Stimulated activated CD4-positive, alpha-beta T cell treated with anti-CD3 and anti-CD28 coated beads, Interleukin-1b, Interleukin-23, amount 100 ng/mL, for 48 hours (primary cell): Measurements from ENCODE around the gene ACAD10.
"Not testable (repeated sequence)": the region's sequence is repeated elsewhere in the genome, so short reads cannot be mapped to it uniquely, and the experiment has no call there.

Experiments used
- DNase-seq: peaks from one replicate; pipeline ENCODE4 v3.0.0-alpha.2; 2020

Gene ACAD10

DNA sequence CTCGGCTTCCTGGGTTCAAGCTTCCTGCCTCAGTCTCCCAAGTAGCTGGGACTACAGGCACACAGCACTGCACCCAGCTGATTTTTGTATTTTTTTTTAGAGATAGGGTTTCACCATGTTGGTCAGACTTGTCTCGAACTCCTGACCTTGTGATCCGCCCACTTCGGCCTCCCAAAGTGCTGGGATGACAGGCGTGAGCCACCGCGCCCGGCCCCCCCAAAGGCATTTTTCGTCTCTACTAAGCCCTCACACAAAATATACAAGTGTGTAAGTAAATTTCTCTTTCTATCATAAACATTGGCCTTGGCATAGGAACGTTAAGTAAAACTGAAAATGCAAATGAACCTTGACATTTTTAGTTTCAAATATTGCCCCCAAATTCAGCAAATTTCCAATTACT is 2.1 kb downstream of the ACAD10 start:
- DNase-seq = no peak

DNA sequence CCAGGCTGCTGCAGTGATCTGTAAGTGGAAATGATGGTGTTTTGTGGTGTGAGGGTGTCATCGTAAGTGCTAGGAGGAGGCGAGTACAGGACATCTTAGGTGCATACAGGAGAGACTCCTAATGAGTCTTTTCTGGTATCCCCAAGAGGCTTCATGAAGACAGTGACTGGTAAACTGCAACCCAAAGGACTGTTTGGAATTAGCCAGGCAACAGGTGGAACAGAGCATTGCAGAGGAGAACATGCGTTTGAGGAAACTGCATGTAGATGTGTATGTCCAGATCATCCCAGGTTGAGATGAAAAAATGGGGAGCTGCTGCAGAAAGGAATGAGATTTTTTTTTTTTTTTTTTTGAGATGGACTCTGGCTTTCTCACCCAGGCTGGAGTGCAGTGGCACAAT is 5.4 kb downstream of the ACAD10 start:
- DNase-seq = no peak

DNA sequence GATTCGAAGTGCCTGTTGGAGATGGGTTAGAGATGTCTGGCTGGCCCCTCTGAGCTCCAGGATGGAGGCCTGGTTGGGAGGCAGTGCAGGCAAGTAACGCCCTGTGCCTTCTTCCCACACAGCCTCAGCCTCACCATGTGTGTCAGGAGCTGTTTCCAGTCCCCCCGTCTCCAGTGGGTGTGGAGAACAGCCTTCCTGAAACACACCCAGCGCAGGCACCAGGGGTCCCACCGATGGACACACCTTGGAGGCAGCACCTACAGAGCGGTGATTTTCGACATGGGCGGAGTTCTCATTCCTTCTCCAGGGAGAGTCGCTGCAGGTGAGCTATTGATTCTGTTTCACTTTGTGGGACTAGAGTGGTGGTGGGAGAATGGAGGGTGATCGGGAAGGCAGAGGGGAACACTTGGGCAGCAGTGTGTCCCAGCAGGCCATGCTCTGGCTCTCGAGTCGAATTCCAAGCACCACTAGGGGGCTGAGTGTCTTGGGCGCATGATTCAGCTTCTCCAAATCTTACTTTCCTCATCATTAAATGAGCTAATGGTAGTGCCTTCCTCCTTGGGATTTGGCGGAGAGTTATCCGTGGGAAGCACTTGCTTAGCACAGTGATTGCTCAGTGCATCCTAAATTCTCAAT is 6.8 kb downstream of the ACAD10 start:
- DNase-seq = no peak

DNA sequence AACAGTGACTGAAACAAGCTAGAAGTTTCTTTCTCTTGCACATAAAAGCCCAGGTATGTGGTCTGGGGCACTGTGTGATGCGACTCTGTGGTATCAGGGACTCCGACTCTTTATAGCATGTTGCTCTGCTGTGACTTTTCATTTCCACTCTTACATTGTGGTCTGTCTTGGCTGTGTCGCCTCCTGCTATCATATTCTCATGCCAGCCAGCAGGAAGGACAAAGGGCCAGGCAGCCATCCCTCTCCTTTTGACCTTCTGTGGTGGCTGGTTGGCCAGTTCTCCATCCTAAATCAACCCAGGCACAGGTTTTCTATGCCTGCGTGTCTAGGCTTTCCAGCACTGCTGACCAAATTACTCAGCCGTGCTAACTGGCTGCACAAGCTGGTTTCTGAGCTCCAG is 8.0 kb downstream of the ACAD10 start:
- DNase-seq = no peak

DNA sequence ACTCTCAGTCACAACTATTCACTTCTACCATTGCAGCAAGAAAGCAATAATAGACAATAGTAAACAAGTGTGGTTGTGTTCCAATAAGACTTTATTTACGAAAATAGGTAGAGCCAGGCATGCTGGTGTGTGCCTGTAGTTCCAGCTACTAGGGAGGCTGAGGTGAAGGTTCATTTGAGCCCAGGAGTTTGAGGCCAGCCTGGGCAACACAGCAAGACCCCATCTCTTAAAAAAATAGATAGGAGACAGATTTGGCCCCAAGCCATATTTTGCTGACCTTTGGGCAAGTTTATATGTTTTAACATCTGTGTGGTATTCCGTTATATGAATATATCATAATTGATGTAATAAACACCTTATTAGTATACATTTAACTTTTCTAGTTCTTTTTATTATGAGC is 14.1 kb downstream of the ACAD10 start:
- no peak for DNase-seq

DNA sequence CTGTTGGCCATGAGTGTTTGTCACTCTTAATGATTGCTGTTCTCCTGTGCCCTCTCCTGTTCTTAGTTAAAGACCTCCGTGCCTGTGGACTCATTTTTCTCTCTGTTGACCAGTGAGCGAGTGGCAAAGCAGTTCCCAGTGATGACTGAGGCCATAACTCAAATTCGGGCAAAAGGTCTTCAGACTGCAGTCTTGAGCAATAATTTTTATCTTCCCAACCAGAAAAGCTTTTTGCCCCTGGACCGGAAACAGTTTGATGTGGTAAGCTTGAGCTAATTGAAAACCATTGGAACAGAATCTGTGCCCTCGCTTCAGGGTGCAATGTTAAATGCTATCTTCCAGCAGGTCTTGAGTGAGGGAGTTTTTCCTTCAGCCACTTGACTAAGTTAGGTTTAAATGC is 19.8 kb downstream of the ACAD10 start:
- no peak for DNase-seq

DNA sequence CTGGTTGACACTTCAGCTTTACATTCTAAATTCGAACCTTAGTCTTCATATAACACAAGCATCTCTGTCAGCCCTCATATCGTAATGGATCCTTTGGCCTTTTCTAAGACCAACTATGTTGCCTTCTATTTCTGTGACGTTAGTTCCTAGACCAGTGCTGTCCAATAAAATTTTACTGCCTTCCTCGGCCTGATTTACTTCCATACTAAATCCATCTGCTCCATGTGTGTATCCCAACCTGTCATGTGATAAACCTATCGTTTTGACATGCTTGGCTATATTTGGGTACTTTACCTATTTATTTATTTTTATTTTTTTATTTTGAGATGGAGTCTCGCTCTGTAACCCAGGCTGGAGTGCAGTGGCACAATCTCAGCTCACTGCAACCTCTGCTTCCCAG is 20.3 kb downstream of the ACAD10 start:
- DNase-seq = no peak

DNA sequence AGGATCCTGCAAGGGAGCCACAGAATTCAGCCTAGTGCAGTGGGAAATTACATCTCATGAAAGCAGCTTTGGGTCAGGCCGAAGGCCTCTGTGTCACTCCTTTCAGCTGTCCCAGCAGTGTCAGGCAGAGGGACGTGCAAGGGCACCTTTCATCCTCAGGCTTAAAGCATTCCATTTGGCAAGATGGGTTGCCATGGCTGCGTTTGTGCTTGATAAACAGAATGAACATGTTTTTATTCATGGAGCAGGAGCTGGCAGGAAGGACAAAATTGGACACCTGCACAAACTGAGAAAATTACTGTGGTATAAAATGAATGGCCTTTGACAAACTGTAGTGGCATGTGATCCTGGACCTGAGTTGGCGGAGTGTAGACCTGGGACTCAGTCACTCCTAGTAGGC is 29.4 kb downstream of the ACAD10 start:
- no peak for DNase-seq

DNA sequence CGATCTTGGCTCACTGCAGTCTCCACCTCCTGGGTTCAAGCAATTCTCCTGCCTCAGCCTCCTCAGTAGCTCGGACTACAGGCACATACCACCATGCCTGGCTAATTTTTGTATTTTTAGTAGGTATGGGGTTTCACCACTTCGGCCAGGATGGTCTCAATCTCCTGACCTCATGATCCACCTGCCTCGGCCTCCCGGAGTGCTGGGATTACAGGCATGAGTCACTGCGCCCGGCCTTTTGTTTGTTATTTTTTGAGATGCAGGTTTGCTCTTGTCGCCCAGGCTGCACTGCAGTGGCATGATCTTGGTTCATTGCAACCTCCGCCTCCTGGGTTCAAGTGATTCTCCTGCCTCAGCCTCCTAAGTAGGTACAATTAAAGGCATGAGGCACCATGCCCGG is 33.5 kb downstream of the ACAD10 start:
- DNase-seq = not testable (repeated sequence)

DNA sequence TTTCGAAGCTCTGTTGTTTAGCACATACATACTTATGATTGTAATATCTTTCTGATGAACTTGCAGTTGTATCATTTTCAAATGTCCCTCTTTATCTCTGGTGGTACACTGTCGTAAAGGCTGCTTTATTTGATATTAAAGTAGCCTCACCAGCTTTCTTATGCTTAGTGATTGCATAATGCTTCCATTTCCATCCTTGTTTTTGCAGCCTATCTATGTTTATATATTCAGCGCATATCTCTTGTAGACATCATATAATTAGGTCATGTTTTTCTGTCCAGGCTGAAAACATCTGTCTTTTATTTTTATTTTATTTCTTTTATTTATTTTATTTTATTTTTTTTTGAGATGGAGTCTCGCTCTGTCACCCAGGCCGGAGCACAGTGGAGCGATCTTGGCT is 34.6 kb downstream of the ACAD10 start:
- no peak for DNase-seq

DNA sequence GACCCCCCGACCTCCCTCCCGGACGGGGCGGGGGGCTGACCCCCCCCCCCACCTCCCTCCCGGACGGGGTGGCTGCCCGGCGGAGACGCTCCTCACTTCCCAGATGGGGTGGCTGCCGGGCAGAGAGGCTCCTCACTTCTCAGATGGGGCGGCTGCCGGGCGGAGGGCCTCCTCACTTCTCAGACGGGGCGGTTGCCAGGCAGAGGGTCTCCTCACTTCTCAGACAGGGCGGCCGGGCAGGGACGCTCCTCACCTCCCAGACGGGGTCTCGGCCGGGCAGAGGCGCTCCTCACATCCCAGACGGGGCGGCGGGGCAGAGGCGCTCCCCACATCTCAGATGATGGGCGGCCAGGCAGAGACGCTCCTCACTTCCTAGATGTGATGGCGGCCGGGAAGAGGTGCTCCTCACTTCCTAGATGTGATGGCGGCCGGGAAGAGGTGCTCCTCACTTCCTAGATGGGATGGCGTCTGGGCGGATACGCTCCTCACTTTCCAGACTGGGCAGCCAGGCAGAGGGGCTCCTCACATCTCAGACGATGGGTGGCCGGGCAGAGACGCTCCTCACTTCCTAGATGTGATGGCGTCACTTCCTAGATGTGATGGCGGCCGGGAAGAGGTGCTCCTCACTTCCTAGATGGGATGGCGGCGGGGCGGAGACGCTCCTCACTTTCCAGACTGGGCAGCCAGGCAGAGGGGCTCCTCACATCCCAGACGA is 38.0 kb downstream of the ACAD10 start:
- DNase-seq = not testable (repeated sequence)

DNA sequence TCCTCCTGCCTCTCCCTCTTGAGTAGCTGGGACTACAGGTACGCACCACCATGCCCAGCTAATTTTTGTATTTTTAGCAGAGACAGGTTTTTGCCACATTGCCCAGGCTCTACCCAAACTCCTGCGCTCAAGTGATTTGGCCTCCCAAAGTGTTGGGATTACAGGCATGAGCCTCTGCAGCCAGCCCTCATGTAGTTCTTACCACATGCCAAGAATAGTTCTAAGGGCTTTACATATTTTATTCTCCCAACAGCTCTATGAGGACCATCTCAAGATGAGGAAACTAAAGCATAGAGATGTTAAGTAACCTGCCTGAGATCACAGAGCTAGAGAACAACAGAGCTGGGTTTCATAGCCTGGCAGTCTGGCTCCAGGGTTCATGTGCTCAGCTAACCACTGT is 42.9 kb downstream of the ACAD10 start:
- no peak for DNase-seq

DNA sequence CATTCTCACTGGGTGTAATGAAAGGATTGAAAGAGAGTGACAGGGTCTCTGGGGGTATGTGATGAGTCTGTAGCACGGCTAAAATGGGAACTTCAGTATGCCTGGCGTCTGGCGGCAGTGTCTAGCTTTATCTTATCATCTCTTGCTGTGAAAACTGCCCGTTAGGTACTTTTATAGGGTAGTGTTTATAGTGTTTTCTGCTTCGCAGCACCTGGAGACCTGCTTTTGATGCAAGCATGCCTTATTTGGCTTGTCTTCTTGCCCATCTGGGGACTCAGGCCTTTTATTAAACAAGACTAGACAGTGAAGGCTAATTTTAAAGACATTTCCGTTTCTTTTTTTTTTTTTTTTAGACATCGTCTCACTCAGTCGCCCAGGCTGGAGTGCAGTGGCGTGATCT is 44.6 kb downstream of the ACAD10 start:
- DNase-seq = no peak

DNA sequence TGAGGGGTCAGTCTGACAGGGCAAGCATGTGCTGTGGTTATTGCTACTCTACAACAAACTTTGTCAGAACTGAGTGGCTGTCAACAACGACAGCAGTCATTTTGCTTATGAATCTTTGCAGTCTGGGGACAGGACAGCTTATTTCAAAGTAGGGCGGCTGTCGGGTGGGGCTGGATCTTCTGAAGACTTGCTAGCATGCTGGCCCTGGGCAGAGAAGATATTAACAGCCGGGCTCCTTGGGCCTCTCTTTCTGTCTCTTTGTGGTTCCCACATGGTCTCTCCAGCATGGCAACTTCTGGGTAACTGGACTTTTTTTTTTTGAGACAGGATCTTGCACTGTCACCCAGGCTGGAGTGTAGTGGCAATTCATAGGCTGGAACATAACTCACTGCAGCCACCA is 46.9 kb downstream of the ACAD10 start:
- no peak for DNase-seq

DNA sequence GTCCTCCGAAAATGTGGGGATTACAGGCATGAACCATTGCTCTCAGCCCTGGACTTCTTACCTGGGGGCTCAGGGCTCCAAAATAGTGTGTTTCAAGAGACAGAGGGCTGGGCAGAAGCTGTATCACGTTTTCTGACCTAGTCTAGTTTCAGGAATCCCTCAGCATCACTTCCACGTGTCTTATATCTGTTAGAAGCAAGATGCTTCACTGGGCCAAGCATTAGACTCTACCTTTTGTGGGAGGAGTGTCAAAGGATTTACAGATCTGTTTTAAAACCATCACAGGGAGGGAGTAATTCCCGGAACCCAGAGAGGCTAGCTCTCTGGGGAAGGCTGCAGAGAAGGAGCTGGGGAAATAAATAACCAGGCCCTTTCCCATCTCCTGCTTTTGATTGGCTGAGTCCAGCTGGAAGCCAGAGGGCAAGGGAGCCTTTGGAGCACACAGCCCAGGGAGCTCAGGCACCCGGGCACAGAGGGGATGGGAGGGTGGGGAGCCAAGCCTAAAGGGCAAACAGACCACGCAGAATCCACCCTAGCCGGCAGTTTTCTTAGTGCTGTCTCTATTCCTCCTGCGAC is 47.6 kb downstream of the ACAD10 start:
- DNase-seq = no peak

DNA sequence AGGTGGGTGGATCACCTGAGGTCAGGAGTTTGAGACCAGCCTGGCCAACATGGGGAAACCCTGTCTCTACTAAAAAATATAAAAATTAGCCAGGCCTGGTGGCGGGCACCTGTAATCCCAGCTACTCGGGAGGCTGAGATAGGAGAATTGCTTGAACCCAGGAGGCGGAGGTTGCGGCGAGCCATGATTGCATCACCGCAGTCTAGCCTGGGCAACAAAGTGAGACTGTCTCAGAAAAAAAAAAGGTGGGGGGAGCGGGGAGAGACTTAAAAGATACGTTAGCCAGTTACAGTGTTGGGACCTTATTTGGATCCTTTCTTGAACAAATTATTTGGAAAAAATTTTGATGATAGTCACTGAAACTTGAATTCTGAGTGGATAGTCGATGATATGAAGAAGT is 53.7 kb downstream of the ACAD10 start:
- not testable (repeated sequence) for DNase-seq

DNA sequence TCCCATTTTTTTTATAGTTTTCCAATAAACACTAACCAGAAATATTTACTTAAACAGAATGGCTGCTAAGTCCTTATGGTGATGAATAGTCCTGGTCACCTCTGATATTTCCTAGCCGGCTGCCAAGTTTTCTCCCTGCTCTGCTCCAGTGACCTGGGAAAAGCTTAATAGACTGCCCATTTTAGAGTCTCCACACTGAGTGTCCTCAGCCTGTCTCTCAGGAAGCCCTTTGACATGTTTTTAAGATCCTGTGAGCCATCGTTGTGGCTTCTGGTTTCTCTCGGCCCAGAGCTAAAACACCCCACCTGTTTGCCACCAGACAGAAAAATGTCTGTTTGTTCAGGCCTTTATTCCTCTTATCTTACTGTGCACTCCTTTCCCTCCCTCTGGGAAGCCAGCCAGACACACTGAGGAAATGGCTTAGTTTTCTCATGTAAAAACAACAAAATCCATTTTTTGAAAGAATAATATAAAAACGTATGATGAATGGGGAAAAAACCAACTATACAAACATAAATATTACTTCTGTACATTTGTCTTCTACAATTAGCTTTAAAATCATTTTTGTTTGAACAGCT is 55.5 kb downstream of the ACAD10 start:
- no peak for DNase-seq

DNA sequence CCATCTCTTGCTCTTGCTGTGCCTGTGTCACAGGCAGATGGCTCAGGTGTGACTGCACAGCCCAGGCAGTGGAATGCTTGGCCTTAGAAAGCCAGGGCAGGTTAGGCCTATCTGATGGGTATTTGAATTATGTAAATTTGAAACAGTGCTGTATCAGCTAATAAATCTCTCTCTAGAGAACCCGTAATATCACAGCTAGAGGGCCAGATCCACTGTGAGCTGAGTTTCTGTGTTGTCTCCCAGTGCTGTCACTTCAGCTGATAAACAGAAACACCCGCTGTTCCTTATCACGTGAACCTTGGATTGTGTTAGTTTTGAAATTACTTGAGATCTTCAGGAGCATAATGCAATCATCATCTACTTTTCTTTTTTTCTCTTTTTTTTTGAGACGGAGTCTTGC is 59.4 kb downstream of the ACAD10 start:
- DNase-seq = no peak

DNA sequence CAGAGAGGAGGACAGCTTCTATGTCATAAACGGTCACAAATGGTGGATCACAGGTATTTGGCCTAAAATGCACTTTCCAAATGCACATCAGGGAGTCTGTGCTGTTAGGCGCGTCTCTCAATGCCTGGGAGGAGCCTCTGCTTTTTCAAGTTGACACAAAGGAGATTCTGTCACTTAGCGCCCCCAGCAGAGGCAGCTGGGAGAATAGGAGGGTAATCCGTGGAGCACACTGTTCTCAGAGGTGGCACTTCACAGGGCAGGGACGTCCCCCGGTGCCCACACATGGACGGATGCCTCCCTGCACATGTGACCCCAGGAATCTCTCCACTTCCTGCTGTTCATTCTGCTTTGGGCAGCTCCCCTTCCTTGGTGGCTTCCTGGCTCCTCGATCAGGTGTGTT is 61.5 kb downstream of the ACAD10 start:
- DNase-seq = no peak

DNA sequence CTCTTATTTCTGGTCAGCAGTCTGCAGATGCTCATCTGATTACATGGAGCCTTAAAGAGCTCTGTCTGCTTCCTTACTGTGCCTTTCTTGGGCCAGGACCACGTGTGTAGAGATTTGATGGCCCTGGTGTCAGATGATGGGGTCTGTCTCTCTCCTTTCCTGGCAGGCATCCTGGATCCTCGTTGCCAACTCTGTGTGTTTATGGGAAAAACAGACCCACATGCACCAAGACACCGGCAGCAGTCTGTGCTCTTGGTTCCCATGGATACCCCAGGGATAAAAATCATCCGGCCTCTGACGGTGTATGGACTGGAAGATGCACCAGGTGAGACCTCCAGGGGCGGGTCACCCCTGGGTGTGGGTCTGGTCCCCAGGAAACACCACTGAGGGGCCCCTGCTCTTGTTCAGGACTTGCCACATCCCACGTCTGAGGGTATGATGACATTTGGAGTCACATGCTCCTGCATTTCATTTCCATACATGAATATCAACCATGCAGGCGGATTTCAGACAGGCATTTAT is 62.4 kb downstream of the ACAD10 start:
- DNase-seq = no peak

DNA sequence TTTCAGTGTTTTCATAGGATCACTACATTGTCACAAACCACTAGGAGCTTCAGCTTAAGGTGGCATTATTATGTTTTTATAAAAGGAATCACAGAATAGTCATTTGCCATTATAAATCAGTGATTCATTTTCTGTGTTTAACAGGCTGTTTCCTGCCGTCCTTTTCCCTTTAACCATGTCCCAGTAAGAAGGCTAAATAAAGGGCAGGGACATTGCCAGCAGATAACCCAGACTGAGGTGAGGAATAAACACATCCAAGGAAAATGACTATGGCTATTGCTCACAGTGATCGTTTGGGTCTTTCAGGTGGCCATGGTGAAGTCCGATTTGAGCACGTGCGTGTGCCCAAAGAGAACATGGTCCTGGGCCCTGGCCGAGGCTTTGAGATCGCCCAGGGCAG is 63.0 kb downstream of the ACAD10 start:
- DNase-seq = no peak

DNA sequence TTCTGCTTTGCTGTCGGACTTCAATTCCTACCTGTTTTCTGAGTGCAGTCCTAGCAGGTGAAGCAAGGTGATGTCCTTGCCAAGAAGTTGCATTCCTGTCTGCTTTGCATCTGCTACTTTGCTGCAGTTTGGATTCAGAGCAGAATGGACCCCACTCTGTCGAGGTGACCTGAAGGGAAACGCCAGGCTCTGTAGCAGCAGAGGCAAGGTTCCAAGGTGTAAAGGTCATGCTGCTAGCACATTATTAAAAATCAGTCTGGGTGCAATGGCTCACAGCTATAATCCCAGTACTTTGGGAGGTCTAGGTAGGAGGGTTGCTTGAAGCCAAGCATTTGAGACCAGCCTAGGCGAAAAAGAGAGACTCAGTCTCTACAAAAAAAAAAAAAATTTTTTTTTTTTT is 63.5 kb downstream of the ACAD10 start:
- DNase-seq = no peak

DNA sequence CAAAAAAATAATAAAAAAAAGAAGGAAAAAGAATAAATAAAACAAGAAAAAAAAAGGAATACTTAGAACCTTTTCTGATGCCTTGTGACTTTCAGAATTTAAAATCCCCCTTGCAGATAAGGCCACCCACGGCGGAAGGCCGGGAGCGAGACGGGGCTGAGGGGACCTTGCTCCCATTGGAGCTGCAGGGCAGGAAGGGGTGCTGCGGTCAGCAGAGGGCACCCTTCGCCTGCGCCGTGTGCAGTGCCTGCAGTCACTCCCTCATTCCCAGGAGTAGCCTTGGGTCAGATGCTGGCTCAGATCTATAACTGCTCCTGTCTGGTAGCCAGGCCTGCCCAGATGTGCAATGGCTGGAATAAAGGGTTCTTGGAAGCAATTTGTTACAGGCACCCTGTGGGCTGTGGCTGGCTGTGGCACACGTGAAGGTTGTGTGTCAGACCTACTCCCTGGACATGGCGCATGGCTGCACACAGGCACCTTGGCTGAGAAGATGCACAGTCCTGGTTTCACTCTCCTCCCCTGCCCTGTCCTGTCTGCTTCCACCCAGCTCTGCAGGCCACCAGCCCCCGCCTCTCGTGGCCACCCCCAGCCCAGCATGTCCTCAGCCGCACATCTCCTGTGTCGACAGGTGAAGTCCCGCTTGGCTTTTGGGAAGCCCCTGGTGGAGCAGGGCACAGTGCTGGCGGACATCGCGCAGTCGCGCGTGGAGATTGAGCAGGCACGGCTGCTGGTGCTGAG is 67.5 kb downstream of the ACAD10 start:
- DNase-seq = no peak
